ENCODE results near the gene MAD1L1.
"Not testable (repeated sequence)": the region's sequence is repeated elsewhere in the genome, so short reads cannot be mapped to it uniquely, and the experiment has no call there.

- TF ChIP-seq, protein P1, sequence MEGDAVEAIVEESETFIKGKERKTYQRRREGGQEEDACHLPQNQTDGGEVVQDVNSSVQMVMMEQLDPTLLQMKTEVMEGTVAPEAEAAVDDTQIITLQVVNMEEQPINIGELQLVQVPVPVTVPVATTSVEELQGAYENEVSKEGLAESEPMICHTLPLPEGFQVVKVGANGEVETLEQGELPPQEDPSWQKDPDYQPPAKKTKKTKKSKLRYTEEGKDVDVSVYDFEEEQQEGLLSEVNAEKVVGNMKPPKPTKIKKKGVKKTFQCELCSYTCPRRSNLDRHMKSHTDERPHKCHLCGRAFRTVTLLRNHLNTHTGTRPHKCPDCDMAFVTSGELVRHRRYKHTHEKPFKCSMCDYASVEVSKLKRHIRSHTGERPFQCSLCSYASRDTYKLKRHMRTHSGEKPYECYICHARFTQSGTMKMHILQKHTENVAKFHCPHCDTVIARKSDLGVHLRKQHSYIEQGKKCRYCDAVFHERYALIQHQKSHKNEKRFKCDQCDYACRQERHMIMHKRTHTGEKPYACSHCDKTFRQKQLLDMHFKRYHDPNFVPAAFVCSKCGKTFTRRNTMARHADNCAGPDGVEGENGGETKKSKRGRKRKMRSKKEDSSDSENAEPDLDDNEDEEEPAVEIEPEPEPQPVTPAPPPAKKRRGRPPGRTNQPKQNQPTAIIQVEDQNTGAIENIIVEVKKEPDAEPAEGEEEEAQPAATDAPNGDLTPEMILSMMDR (conservative IDR thresholded peaks at IDR 0.05) = not testable (repeated sequence)
- TF ChIP-seq ZFX (IDR thresholded peaks at IDR 0.05) = not testable (repeated sequence)
Observed at GRCh38 chr7:1826931-1827330, 405.8 kb downstream of the MAD1L1 start.

Measured in C4-2B (cell line).